ENCODE results near the gene MC1R. TPM values are rescaled to one million over a fixed set of nuclear protein-coding genes. Genes with fewer than 3 reads are reported as not detected.

Gene MC1R
- total and polyA plus RNA-seq, 2 donors (not counting 1 experiment from before 2014, with no cell fraction given) = 2.9 to 4.3 TPM

- no peak overlapping the region for H3K9ac ChIP-seq (ENCODE audit: insufficient read depth, low read length)
- H3K27me3 ChIP-seq (ENCODE audit: control insufficient read depth, insufficient read depth, low read length) = no peaks in the 10 kb centered on the region
- peaks cover 2% of the 10 kb centered on the region for H4K20me1 ChIP-seq (ENCODE audit: control insufficient read depth, extremely low read depth, insufficient read depth, low read length)
- no peak for TF ChIP-seq EZH2 (IDR thresholded peaks at IDR 0.05; ENCODE audit: low read length, missing control alignments)
- no peak for TF ChIP-seq CTCF (conservative IDR thresholded peaks at IDR 0.05 in 1 of 2, IDR thresholded peaks at IDR 0.05 in 1 of 2; ENCODE audit: low read depth in 1 of 2, low read length in 2 of 2)
- no peak overlapping the region for H3K4me3 ChIP-seq (replicated peaks in 1 of 4; ENCODE audit: control extremely low read depth in 1 of 4, insufficient read depth in 1 of 4, low read depth in 3 of 4, low read length in 4 of 4)
- no peak overlapping the region for H2AFZ ChIP-seq (ENCODE audit: low read length)
- no peak overlapping the region for H3K4me2 ChIP-seq (ENCODE audit: extremely low read depth, insufficient read depth, low read length)
- H3K4me1 ChIP-seq (ENCODE audit: control insufficient read depth, extremely low read depth, insufficient read depth, low read length) = no peaks in the 10 kb centered on the region
- H3K36me3 ChIP-seq (ENCODE audit: control insufficient read depth, insufficient read depth, low read length) = peaks cover 25% of the 10 kb centered on the region
- H3K9me3 ChIP-seq (ENCODE audit: control insufficient read depth, insufficient read depth, low read depth, low read length) = no peaks in the 10 kb centered on the region
- no peak overlapping the region for H3K27ac ChIP-seq (ENCODE audit: insufficient read depth, low read length)
- no peak for DNase-seq (ENCODE audit: low read depth in 2 of 2)
- peaks cover 76% of the 10 kb centered on the region for H3K79me2 ChIP-seq (ENCODE audit: control insufficient read depth, insufficient read depth, low read length)
Measured at GRCh38 chr16:89880477-89881367, 37.9 kb upstream of the MC1R start.

DNA sequence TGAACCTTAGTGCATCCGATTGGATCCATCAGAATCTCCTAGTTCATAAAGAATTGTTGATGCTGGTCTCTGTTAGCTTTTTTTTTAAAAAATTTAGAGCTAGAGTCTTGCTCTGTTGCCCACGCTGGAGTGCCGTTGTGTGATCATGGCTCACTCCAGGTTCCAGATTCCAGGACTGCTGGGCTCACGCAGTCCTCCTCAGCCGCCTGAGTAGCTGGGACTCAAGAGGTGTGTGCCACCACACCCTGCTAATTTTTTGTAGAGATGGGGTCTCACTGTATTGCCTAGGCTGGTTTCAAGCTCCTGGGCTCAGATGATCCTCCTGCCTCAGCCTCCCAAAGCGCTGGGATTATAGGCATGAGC is 37.3 kb upstream of the MC1R start:
- Histone ChIP-seq H3K4me3 (replicated peaks in 1 of 4; ENCODE audit: control extremely low read depth in 1 of 4, insufficient read depth in 1 of 4, low read depth in 3 of 4, low read length in 4 of 4) (no peak overlapping the region), H2AFZ (ENCODE audit: low read length) (no peak overlapping the region), H3K36me3 (ENCODE audit: control insufficient read depth, insufficient read depth, low read length) (peaks cover 25% of the 10 kb centered on the region), H3K79me2 (ENCODE audit: control insufficient read depth, insufficient read depth, low read length) (peaks cover 70% of the 10 kb centered on the region), H3K27ac (ENCODE audit: insufficient read depth, low read length) (no peak overlapping the region), H3K27me3 (ENCODE audit: control insufficient read depth, insufficient read depth, low read length) (no peaks in the 10 kb centered on the region), H3K4me1 (ENCODE audit: control insufficient read depth, extremely low read depth, insufficient read depth, low read length) (no peaks in the 10 kb centered on the region), H3K9me3 (ENCODE audit: control insufficient read depth, insufficient read depth, low read depth, low read length) (no peaks in the 10 kb centered on the region), H3K4me2 (ENCODE audit: extremely low read depth, insufficient read depth, low read length) (no peak overlapping the region), H3K9ac (ENCODE audit: insufficient read depth, low read length) (no peak overlapping the region), H4K20me1 (ENCODE audit: control insufficient read depth, extremely low read depth, insufficient read depth, low read length) (no peaks in the 10 kb centered on the region)
- TF ChIP-seq EZH2 (IDR thresholded peaks at IDR 0.05; ENCODE audit: low read length, missing control alignments) = no peak
- TF ChIP-seq CTCF (conservative IDR thresholded peaks at IDR 0.05 in 1 of 2, IDR thresholded peaks at IDR 0.05 in 1 of 2; ENCODE audit: low read depth in 1 of 2, low read length in 2 of 2) = no peak
- DNase-seq (ENCODE audit: low read depth in 2 of 2) = no peak

GRCh38 chr16:89883346-89884040 is 35.2 kb upstream of the MC1R start:
- Histone ChIP-seq H3K4me2 (ENCODE audit: extremely low read depth, insufficient read depth, low read length) (no peak overlapping the region), H3K9me3 (ENCODE audit: control insufficient read depth, insufficient read depth, low read depth, low read length) (no peaks in the 10 kb centered on the region), H3K79me2 (ENCODE audit: control insufficient read depth, insufficient read depth, low read length) (peaks cover 52% of the 10 kb centered on the region), H3K9ac (ENCODE audit: insufficient read depth, low read length) (no peak overlapping the region), H2AFZ (ENCODE audit: low read length) (no peak overlapping the region), H3K36me3 (ENCODE audit: control insufficient read depth, insufficient read depth, low read length) (peaks cover 32% of the 10 kb centered on the region), H3K4me3 (replicated peaks in 1 of 4; ENCODE audit: control extremely low read depth in 1 of 4, insufficient read depth in 1 of 4, low read depth in 3 of 4, low read length in 4 of 4) (no peak overlapping the region), H3K4me1 (ENCODE audit: control insufficient read depth, extremely low read depth, insufficient read depth, low read length) (no peaks in the 10 kb centered on the region), H4K20me1 (ENCODE audit: control insufficient read depth, extremely low read depth, insufficient read depth, low read length) (no peaks in the 10 kb centered on the region), H3K27me3 (ENCODE audit: control insufficient read depth, insufficient read depth, low read length) (no peaks in the 10 kb centered on the region), H3K27ac (ENCODE audit: insufficient read depth, low read length) (peak overlapping the region; percentile 16)
- TF ChIP-seq EZH2 (IDR thresholded peaks at IDR 0.05; ENCODE audit: low read length, missing control alignments) (no peak), CTCF (conservative IDR thresholded peaks at IDR 0.05 in 1 of 2, IDR thresholded peaks at IDR 0.05 in 1 of 2; ENCODE audit: low read depth in 1 of 2, low read length in 2 of 2) (no peak)
- no peak for DNase-seq (ENCODE audit: low read depth in 2 of 2)

Measured in fibroblast of lung (primary cell).